ENCODE data around the gene MARCO.

DNA sequence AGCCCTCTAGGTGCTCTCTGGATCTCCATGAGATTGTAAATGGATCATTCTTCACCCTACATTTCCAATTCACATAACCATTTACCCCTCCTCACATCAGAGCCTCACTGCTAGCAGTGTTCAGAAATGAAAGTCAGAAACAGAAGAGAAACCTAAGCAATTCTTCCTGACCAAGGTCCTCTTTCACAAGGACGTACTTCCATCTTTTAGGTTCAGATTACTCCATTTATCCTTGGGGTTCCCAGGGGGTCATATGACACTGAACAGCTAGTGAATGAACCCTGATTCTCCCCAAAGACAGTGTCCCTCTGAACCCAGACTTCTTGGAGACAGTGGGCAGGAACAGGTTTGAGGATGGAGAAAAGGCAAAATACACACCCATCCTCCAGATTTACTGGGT lies 12.9 kb upstream of the MARCO start:
- TF ChIP-seq CTCF (IDR thresholded peaks at IDR 0.05) (no peak), EZH2 (IDR thresholded peaks at IDR 0.05; ENCODE audit: borderline replicate concordance, insufficient read depth, low read depth, low read length, poor library complexity, severe bottlenecking) (no peak)

All from B cell (primary cell).